DOHH2 (cell line): ENCODE data around the gene TLE2.
A peak's percentile ranks its signal among the peaks of the same experiment; 100 is the strongest.
"Not testable (repeated sequence)": the region's sequence is repeated elsewhere in the genome, so short reads cannot be mapped to it uniquely, and the experiment has no call there.

ENCODE experiments used
- H3F3A ChIP-seq: fragments of 200-600 bp; sonication (generic), shearing (Covaris generic); 2 replicates; pipeline ENCODE4 v1.6.0; 2016; ENCODE audit warnings: antibody characterized with exemption, mild to moderate bottlenecking; ENCODE audit not compliant: control insufficient read depth, insufficient read depth
- H3K27ac ChIP-seq: fragments of 200-600 bp; sonication (generic); 2 replicates; pipeline ENCODE4 v1.5.1; 2014; ENCODE audit warnings: low read depth, mild to moderate bottlenecking, low read length, moderate library complexity
- H3K27me3 ChIP-seq: fragments of 200-600 bp; sonication (generic); 2 replicates; pipeline ENCODE4 v1.6.1; 2014; ENCODE audit warnings: mild to moderate bottlenecking, low read length, mixed read lengths; ENCODE audit not compliant: control insufficient read depth
- H3K36me3 ChIP-seq: fragments of 200-600 bp; sonication (generic); 2 replicates; pipeline ENCODE4 v1.6.1; 2014; ENCODE audit warnings: mild to moderate bottlenecking, low read length, moderate library complexity, mixed read lengths; ENCODE audit not compliant: control insufficient read depth
- H3K4me1 ChIP-seq: fragments of 200-600 bp; sonication (generic); 2 replicates; pipeline ENCODE4 v1.6.1; 2014; ENCODE audit warnings: mild to moderate bottlenecking, low read length, mixed read lengths; ENCODE audit not compliant: control insufficient read depth
- H3K4me2 ChIP-seq: fragments of 200-600 bp; sonication (generic); 2 replicates; pipeline ENCODE4 v1.6.0; 2014; ENCODE audit warnings: mild to moderate bottlenecking, low read length, moderate library complexity
- H3K4me3 ChIP-seq: fragments of 200-600 bp; sonication (generic); 2 replicates; pipeline ENCODE4 v1.5.1; 2014; ENCODE audit warnings: mild to moderate bottlenecking, low read length, mixed read lengths
- H3K79me2 ChIP-seq: fragments of 200-600 bp; sonication (generic); 2 replicates; pipeline ENCODE4 v1.6.1; 2014; ENCODE audit warnings: mild to moderate bottlenecking, low read length, mixed read lengths; ENCODE audit not compliant: control insufficient read depth
- H3K9me2 ChIP-seq: fragments of 200-600 bp; sonication (generic); replicated peaks from 2 replicates; pipeline ENCODE4 v1.6.1; 2014; ENCODE audit warnings: mild to moderate bottlenecking, low read length, mixed read lengths; ENCODE audit not compliant: control insufficient read depth
- H3K9me3 ChIP-seq: fragments of 200-600 bp; sonication (generic); 2 replicates; pipeline ENCODE4 v1.6.1; 2014; ENCODE audit warnings: antibody characterized with exemption, low read length, mixed read lengths; ENCODE audit not compliant: control insufficient read depth, insufficient read depth
- H4K20me1 ChIP-seq: fragments of 200-600 bp; sonication (generic); 2 replicates; pipeline ENCODE4 v1.6.0; 2014; ENCODE audit warnings: low read depth, mild to moderate bottlenecking, antibody characterized with exemption, low read length, moderate library complexity; ENCODE audit not compliant: control insufficient read depth, insufficient read depth
- EZH2phosphoT487 ChIP-seq: fragments of 200-600 bp; sonication (generic); IDR thresholded peaks from 2 replicates; pipeline ENCODE4 v1.6.1; 2017; ENCODE audit warnings: borderline replicate concordance, mild to moderate bottlenecking, antibody characterized with exemption, low read length, moderate library complexity, mixed read lengths
- TF ChIP-seq, protein P1 (sequence below): fragments of 200-600 bp; sonication (generic); IDR thresholded peaks from one replicate; pipeline ENCODE4 v1.5.1; 2014; ENCODE audit warnings: antibody characterized with exemption, mild to moderate bottlenecking, low read depth, low read length; ENCODE audit not compliant: poor library complexity, severe bottlenecking

TLE2 gene

DNA sequence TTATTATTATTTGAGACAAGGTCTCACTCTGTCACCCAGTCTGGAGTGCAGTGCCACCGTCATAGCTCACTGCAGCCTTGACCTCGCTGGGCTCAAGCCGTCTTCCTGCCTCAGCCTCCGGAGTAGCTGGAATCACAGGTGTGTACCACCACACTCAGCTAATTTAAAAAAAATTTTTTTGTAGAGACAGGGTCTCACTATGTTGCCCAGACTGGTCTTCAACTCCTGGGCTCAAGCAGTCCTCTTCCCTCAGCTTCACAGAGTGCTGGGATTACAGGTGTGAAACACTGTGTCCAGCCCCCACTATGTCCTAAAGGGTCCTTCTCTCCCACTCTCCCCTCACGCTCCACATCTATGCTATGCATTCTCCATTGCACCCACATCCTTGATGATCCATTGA, 9.1 kb upstream of the TLE2 start:
- Histone ChIP-seq H3K4me2 (no peak overlapping the region), H3K79me2 (no peaks in the 10 kb centered on the region), H3K9me2 (no peaks in the 10 kb centered on the region), H3F3A (peaks cover 13% of the 10 kb centered on the region; the same call in 1 of the 2 replicates), H4K20me1 (no peaks in the 10 kb centered on the region), H3K9me3 (no peaks in the 10 kb centered on the region), H3K27me3 (peaks cover 14% of the 10 kb centered on the region), H3K4me3 (no peak overlapping the region), H3K4me1 (peaks cover 29% of the 10 kb centered on the region), H3K27ac (no peak overlapping the region), H3K36me3 (no peaks in the 10 kb centered on the region)
- TF ChIP-seq, protein P1, sequence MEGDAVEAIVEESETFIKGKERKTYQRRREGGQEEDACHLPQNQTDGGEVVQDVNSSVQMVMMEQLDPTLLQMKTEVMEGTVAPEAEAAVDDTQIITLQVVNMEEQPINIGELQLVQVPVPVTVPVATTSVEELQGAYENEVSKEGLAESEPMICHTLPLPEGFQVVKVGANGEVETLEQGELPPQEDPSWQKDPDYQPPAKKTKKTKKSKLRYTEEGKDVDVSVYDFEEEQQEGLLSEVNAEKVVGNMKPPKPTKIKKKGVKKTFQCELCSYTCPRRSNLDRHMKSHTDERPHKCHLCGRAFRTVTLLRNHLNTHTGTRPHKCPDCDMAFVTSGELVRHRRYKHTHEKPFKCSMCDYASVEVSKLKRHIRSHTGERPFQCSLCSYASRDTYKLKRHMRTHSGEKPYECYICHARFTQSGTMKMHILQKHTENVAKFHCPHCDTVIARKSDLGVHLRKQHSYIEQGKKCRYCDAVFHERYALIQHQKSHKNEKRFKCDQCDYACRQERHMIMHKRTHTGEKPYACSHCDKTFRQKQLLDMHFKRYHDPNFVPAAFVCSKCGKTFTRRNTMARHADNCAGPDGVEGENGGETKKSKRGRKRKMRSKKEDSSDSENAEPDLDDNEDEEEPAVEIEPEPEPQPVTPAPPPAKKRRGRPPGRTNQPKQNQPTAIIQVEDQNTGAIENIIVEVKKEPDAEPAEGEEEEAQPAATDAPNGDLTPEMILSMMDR = no peak
- TF ChIP-seq EZH2phosphoT487 = no peak

DNA sequence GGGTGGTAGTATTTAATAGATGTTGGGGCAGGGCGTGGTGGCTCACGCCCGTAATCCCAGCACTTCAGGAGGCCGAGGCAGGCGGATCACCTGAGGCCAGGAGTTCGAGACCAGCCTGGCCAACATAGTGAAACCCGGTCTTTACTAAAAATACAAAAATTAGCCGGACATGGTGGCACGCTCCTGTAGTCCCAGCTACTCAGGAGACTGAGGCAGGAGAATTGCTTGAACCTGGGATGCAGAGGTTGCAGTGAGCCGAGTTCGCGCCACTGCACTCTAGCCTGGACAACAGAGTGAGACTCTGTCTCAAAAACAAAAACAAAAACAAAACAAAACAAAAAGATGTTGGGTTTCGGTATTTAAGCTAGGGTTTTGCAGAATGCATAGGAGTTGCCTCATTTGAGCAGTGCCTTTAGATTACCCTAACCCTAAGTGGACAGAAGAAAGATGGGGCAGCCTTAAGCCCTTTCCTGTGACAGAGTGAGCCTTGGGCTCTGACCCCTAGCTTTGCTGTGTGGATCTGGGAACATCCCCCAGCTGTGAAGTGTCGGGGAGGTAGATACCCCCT, 8.0 kb upstream of the TLE2 start:
- H3K36me3 ChIP-seq, H3K79me2 ChIP-seq, H4K20me1 ChIP-seq, H3K9me3 ChIP-seq, H3K9me2 ChIP-seq, H3K27ac ChIP-seq: not testable (repeated sequence)
- peaks cover 25% of the 10 kb centered on the region for H3K4me1 ChIP-seq
- H3K4me2 ChIP-seq = peak overlapping the region; percentile 96
- H3K4me3 ChIP-seq = peak overlapping the region; percentile 77
- H3K27me3 ChIP-seq = peaks cover 18% of the 10 kb centered on the region
- peaks cover 11% of the 10 kb centered on the region; the same call in 1 of the 2 replicates for H3F3A ChIP-seq

DNA sequence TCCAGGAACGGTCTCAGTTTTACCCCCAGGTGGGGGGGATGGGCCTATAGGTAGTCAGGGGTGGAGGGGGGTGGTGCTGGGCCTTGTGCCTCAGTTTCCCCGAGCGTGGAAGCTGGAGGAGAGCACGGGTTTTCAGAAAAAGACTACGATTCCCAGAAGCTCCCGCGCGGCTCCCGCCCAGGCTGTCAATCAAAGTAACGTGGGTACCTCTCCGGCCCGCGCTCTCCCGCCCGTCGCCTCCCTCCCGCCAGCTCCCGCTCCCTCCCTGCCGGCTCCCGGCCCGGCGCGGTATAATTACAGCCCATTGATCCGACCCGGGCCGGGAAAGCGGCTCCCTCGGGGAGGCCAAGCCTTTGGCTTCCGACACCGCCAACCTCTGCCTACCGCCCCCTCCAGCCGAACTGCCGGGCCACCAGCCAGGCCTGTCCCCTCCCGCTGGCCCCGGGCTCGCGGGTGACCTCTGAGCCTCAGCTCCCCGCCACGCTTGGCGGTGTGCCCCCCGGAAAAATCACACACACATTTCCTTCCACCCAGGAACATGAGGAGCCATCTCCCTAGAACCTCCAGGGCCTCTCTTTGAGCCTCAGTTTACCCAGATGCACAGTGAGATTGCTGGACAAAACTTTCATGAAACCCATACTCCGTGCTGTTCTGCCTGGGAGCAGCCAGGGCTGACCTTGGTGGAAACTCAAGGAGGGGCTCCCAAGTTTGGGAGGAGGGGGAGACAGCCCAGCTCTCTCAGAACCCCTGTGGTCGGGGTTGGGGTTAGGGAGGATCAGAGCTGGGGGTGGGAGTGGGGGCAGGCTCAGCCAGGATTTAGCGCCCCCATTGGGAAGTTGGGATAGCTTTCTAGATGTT, 7.3 kb upstream of the TLE2 start:
- no peak for TF ChIP-seq EZH2phosphoT487
- TF ChIP-seq, protein P1 = peak; percentile 50
- Histone ChIP-seq H3K27me3 (peaks cover 22% of the 10 kb centered on the region), H3K4me1 (peaks cover 25% of the 10 kb centered on the region)

DNA sequence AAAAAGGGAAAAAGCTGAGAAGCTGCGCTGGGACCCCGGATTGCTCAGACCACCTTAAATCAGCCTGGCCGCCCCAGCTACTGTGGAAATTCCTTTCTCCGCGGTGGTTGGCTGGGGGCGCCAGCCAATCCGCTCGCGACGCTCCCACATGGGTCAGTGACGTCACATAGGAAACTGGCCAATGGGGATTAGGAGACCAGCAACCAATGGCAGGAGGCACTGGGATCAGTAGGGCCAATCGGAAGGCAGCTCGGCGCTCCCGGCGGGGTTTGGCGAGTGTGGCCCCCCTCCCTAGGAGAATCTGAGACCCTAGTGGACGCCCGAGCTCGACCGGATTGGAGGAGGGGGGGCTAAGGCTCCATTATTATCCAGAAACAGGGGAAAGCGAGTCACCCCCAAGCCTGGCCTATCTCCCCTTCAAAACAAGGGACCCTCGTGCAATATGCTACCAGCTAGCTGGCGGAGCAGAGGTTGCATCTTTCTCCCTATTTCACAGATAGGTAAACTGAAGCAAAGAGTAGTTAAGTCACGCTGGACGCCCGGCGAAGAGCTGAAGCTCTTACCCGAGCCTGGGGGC, 6.5 kb upstream of the TLE2 start:
- peaks cover 24% of the 10 kb centered on the region for H3K4me1 ChIP-seq
- no peaks in the 10 kb centered on the region for H3K79me2 ChIP-seq
- peak overlapping the region; percentile 50 for H3K27ac ChIP-seq
- H3K4me3 ChIP-seq = peak overlapping the region; percentile 77
- H3K9me3 ChIP-seq = no peaks in the 10 kb centered on the region
- H3K9me2 ChIP-seq = no peaks in the 10 kb centered on the region
- peak overlapping the region; percentile 96 for H3K4me2 ChIP-seq
- H3K36me3 ChIP-seq = no peaks in the 10 kb centered on the region
- TF ChIP-seq, protein P1 = no peak
- TF ChIP-seq EZH2phosphoT487 = no peak
- H4K20me1 ChIP-seq = no peaks in the 10 kb centered on the region
- H3F3A ChIP-seq = peaks cover 10% of the 10 kb centered on the region
- H3K27me3 ChIP-seq = peaks cover 29% of the 10 kb centered on the region

More for the DNA sequence above, 7.3 kb upstream of the TLE2 start:
- Histone ChIP-seq H3K4me3 (peak overlapping the region; percentile 77), H3F3A (peaks cover 11% of the 10 kb centered on the region; the same call in 1 of the 2 replicates), H4K20me1 (no peaks in the 10 kb centered on the region), H3K9me3 (no peaks in the 10 kb centered on the region), H3K79me2 (no peaks in the 10 kb centered on the region), H3K36me3 (no peaks in the 10 kb centered on the region), H3K9me2 (no peaks in the 10 kb centered on the region), H3K27ac (peak overlapping the region; percentile 50), H3K4me2 (peak overlapping the region; percentile 96)
